Lower leg skin (tissue), 3 donors: Measurements from ENCODE around the gene DIS3L2.

Experiments used
- CTCF ChIP-seq, 3 donors: fragments of 450-650 bp; IDR thresholded peaks; one replicate each; pipeline ENCODE4 v1.5.1; 2016; ENCODE audit warnings: antibody characterized with exemption in 3 of 3, mild to moderate bottlenecking in 3 of 3, moderate library complexity in 2 of 3
- POLR2A ChIP-seq, 2 donors: fragments of 450-650 bp; IDR thresholded peaks; one replicate each; pipeline ENCODE4 v1.6.1; 2016 to 2017; ENCODE audit warnings: antibody characterized with exemption in 2 of 2, mild to moderate bottlenecking in 1 of 2, moderate library complexity in 1 of 2

- TF ChIP-seq CTCF (IDR thresholded peaks at IDR 0.05) (no peak), POLR2A (IDR thresholded peaks at IDR 0.05) (no peak)
Measured at GRCh38 chr2:232094201-232094600, 132.7 kb downstream of the DIS3L2 start.
